ENCODE data around the gene MYEOV. TPM values are rescaled to one million over a fixed set of nuclear protein-coding genes. Genes with fewer than 3 reads are reported as not detected.

The MYEOV gene
- total and polyA plus RNA-seq, 4 experiments from 2014 or later: not detected

DNA sequence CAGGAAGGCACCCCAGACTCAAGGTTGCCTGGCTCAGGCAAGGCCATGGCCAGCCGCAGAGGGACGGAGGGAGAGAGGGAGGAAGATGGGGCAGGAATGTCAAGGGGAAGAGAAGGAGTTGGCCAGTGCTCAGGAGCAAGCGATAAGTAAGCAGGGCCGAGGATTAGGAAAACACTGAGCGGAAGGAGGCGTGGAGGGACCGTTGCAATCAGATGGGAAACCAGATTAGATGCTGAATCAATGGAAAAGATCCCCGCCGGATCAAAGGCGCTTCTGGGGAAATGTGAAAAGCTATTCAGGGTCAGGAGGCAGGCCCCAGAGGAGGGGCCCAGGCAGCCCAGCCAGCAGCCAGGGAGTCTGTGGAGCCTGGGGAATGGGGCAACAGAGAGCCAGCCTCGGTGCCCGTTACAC is 26.6 kb upstream of the MYEOV start:
- Mint-ChIP-seq H3K27ac (peak overlapping the region in 1 of 7 donors; percentile 0), H3K27me3 (peaks cover 1 to 4% of the 10 kb centered on the region in 2 donors), H3K4me3 (no peak overlapping the region), H3K36me3 (no peaks in the 10 kb centered on the region), H3K9me3 (peaks cover 0 to 6% (median 0%) of the 10 kb centered on the region in 8 donors), H3K4me1 (peaks cover 0 to 3% (median 0%) of the 10 kb centered on the region in 4 donors)
- H3K36me3 ChIP-seq (ENCODE audit: insufficient read depth, low read length): no peaks in the 10 kb centered on the region
- intact Hi-C loops (cut with micrococcal nuclease): no loop called here
- no peak for DNase-seq
- CTCF ChIA-PET (ENCODE audit: partially characterized antibody): no interaction called here
- POLR2A ChIA-PET (ENCODE audit: partially characterized antibody): no interaction called here
- no peaks in the 10 kb centered on the region for H3K4me1 ChIP-seq (ENCODE audit: insufficient read depth, low read length)
- H3K27me3 ChIP-seq (ENCODE audit: insufficient read depth, low read length): no peaks in the 10 kb centered on the region
- H3K9me3 ChIP-seq (ENCODE audit: control insufficient read depth in 1 of 2, low read length in 2 of 2): no peaks in the 10 kb centered on the region
- H3K27ac ChIP-seq (ENCODE audit: low read depth, low read length): no peak overlapping the region
- no peak overlapping the region for H3K4me3 ChIP-seq (ENCODE audit: low read length in 2 of 2)

DNA sequence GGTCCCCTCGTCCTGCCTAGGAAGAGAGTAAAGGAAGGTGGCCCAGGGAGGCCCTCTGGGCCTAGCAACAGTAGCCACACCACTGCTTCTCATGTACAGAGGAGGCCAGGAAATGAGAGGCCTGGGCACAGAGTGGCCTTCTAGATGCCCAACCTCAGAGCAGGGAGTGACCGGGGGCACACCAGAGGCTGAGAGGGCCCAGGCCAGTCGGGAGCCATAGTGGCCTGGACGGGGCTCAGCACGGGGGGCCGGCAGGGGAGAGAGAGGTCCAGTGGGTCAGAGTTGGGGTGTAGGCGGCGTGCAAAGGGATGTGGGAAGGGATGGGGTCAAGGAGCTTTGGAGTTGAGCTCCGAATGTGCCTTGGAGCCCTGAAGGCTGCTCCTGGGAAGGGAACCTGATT is 25.0 kb upstream of the MYEOV start:
- H3K4me1 Mint-ChIP-seq: peaks cover 0 to 3% (median 0%) of the 10 kb centered on the region in 4 donors
- no peaks in the 10 kb centered on the region for H3K36me3 Mint-ChIP-seq
- H3K9me3 Mint-ChIP-seq: no peaks in the 10 kb centered on the region
- Histone ChIP-seq H3K4me3 (ENCODE audit: low read length in 2 of 2) (no peak overlapping the region), H3K9me3 (ENCODE audit: control insufficient read depth in 1 of 2, low read length in 2 of 2) (no peaks in the 10 kb centered on the region), H3K27me3 (ENCODE audit: insufficient read depth, low read length) (no peaks in the 10 kb centered on the region), H3K27ac (ENCODE audit: low read depth, low read length) (no peak overlapping the region), H3K4me1 (ENCODE audit: insufficient read depth, low read length) (no peaks in the 10 kb centered on the region), H3K36me3 (ENCODE audit: insufficient read depth, low read length) (no peaks in the 10 kb centered on the region)
- POLR2A ChIA-PET (ENCODE audit: partially characterized antibody): no interaction called here
- DNase-seq: no peak
- intact Hi-C loops (cut with micrococcal nuclease): no loop called here
- CTCF ChIA-PET (ENCODE audit: partially characterized antibody): no interaction called here
- H3K4me3 Mint-ChIP-seq: no peak overlapping the region
- peaks cover 0 to 4% of the 10 kb centered on the region in 2 donors for H3K27me3 Mint-ChIP-seq
- no peak overlapping the region for H3K27ac Mint-ChIP-seq

DNA sequence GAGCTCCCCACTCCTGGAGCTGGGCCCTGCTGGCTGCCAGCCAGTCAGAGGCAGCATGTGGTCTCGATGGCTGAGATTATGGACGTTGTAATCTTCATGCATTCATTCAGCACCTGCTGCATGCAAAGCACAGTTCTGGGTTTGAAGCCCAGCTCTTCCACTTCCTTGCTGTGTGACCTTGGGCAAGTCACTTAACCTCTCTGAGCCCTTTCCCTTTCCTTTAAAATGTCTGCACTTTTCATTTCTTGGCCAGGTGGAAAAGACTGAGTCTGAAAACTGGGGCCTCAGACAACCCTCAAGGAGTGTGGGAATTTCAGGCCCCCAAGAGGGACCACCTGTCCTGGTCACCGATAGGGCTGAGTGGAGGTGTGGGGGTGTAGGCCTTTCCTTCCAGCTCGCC is 24.6 kb upstream of the MYEOV start:
- no peak overlapping the region for H3K4me3 ChIP-seq (ENCODE audit: low read length in 2 of 2)
- Mint-ChIP-seq H3K27me3 (peaks cover 0 to 4% of the 10 kb centered on the region in 2 donors), H3K4me1 (peaks cover 0 to 3% (median 0%) of the 10 kb centered on the region in 4 donors), H3K27ac (no peak overlapping the region), H3K36me3 (no peaks in the 10 kb centered on the region), H3K4me3 (no peak overlapping the region), H3K9me3 (no peaks in the 10 kb centered on the region)
- no peaks in the 10 kb centered on the region for H3K4me1 ChIP-seq (ENCODE audit: insufficient read depth, low read length)
- H3K27me3 ChIP-seq (ENCODE audit: insufficient read depth, low read length): no peaks in the 10 kb centered on the region
- ChIA-PET CTCF (ENCODE audit: partially characterized antibody) (no interaction called here), POLR2A (ENCODE audit: partially characterized antibody) (no interaction called here)
- no peaks in the 10 kb centered on the region for H3K9me3 ChIP-seq (ENCODE audit: control insufficient read depth in 1 of 2, low read length in 2 of 2)
- DNase-seq: no peak
- no peak overlapping the region for H3K27ac ChIP-seq (ENCODE audit: low read depth, low read length)
- H3K36me3 ChIP-seq (ENCODE audit: insufficient read depth, low read length): no peaks in the 10 kb centered on the region
- intact Hi-C loops (cut with micrococcal nuclease): no loop called here

DNA sequence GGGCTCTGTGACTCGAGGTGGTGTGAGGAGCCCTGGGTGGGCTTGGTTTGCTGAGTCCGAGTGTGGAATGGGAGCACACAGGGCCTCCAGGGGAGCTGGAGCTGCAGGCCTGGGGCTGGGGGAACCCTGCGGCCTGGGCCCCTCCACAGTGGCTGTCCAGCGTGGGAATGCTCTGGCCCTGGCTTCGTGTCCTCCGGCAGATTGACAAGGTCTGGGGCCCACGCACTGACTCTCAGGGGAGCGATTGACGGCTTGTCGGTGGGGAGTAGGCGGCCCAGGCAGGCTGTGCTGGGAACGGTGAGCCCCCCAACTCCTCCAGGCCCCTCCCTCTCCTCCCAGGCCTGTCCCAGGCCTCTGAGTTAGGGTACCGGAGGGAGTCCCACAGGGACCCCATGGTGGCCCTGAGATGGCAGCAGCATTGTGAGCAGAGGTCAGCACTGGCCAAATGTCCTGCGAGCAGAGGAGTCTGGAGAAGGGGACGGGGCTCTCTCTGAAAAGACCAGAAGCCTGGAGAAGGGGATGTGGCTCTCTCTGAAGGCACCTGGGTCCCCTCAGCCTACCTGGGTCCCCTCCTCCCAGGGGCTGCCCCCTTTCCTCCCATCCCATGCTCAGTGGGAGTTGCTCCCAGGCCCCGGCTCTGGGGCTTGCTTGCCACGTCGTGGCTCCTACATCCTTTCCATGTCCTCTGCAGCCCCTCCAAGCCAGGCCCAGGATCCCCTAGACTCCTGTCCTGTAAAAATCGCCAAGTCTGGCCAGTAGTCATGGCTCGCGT is 23.8 kb upstream of the MYEOV start:
- no peaks in the 10 kb centered on the region for H3K36me3 ChIP-seq (ENCODE audit: insufficient read depth, low read length)
- CTCF ChIA-PET (ENCODE audit: partially characterized antibody): interaction anchor here (1.4 kb wide), 1 partner anchor 374 kb away, joined by 4 read pairs; no protein-coding TSS in a partner anchor
- DNase-seq: no peak

DNA sequence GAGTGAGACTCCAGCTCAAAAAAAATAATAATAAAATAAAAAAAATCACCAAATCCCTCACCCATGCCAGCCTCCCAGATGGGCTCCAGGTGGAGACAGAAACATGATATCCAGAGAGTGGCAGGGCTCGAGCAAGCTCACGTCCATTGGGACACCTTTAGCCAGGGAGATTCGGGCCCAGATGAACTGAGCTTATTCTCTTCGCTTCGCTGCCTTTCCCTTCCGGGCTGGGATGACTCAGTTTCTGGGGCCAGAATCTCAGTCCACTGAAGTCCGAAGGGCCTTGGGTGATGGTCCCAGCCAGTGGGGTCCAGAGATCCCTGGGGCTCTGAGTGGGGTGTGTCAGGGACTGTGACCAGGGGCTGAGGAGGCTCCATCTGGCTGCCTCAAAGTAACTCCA is 23.0 kb upstream of the MYEOV start:
- Mint-ChIP-seq H3K9me3 (peaks cover 0 to 2% (median 0%) of the 10 kb centered on the region in 8 donors), H3K36me3 (no peaks in the 10 kb centered on the region), H3K4me3 (no peak overlapping the region), H3K27me3 (peaks cover 0 to 4% of the 10 kb centered on the region in 2 donors), H3K27ac (no peak overlapping the region), H3K4me1 (peaks cover 0 to 3% (median 0%) of the 10 kb centered on the region in 4 donors)
- ChIA-PET CTCF (ENCODE audit: partially characterized antibody) (interaction anchor here (1.4 kb wide), 1 partner anchor 373 kb away, joined by 4 read pairs; no protein-coding TSS in a partner anchor), POLR2A (ENCODE audit: partially characterized antibody) (no interaction called here)
- DNase-seq: no peak
- H3K9me3 ChIP-seq (ENCODE audit: control insufficient read depth in 1 of 2, low read length in 2 of 2): no peaks in the 10 kb centered on the region
- H3K27me3 ChIP-seq (ENCODE audit: insufficient read depth, low read length): no peaks in the 10 kb centered on the region
- H3K27ac ChIP-seq (ENCODE audit: low read depth, low read length): no peak overlapping the region
- H3K4me1 ChIP-seq (ENCODE audit: insufficient read depth, low read length): no peaks in the 10 kb centered on the region
- no peak overlapping the region for H3K4me3 ChIP-seq (ENCODE audit: low read length in 2 of 2)
- H3K36me3 ChIP-seq (ENCODE audit: insufficient read depth, low read length): no peaks in the 10 kb centered on the region
- intact Hi-C loops (cut with micrococcal nuclease): no loop called here

More for the DNA sequence above, 23.8 kb upstream of the MYEOV start:
- Mint-ChIP-seq H3K36me3 (no peaks in the 10 kb centered on the region), H3K27me3 (peaks cover 0 to 4% of the 10 kb centered on the region in 2 donors), H3K27ac (no peak overlapping the region), H3K9me3 (peaks cover 0 to 2% (median 0%) of the 10 kb centered on the region in 8 donors), H3K4me3 (no peak overlapping the region), H3K4me1 (peaks cover 0 to 3% (median 0%) of the 10 kb centered on the region in 4 donors)
- intact Hi-C loops (cut with micrococcal nuclease): no loop called here
- POLR2A ChIA-PET (ENCODE audit: partially characterized antibody): no interaction called here
- no peak overlapping the region for H3K4me3 ChIP-seq (ENCODE audit: low read length in 2 of 2)
- no peaks in the 10 kb centered on the region for H3K9me3 ChIP-seq (ENCODE audit: control insufficient read depth in 1 of 2, low read length in 2 of 2)
- no peaks in the 10 kb centered on the region for H3K27me3 ChIP-seq (ENCODE audit: insufficient read depth, low read length)
- H3K27ac ChIP-seq (ENCODE audit: low read depth, low read length): no peak overlapping the region
- no peaks in the 10 kb centered on the region for H3K4me1 ChIP-seq (ENCODE audit: insufficient read depth, low read length)

DNA sequence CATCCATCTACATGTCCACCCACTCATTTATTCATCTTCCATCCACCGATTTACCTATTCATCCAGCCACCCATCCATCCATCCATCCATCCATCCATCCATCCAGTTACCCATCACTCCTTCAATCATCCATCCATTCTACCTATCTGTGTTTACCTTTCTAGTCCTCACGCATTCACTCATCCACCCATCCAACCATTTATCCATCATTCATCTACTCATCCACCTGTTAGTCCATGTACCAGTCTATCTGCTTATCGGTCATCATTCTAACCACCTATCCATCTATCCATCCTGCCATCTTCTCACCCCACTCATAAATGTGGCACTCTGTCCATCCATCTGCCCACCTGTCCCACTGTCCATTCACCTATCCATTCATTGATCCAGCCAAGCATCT is 21.9 kb upstream of the MYEOV start:
- H3K4me1 Mint-ChIP-seq: peaks cover 0 to 3% (median 0%) of the 10 kb centered on the region in 4 donors
- no peak overlapping the region for H3K4me3 ChIP-seq (ENCODE audit: low read length in 2 of 2)
- H3K9me3 Mint-ChIP-seq: peaks cover 0 to 2% (median 0%) of the 10 kb centered on the region in 8 donors
- H3K4me3 Mint-ChIP-seq: no peak overlapping the region
- H3K27me3 Mint-ChIP-seq: peaks cover 0 to 2% of the 10 kb centered on the region in 2 donors
- H3K27me3 ChIP-seq (ENCODE audit: insufficient read depth, low read length): no peaks in the 10 kb centered on the region
- no peak for DNase-seq
- H3K4me1 ChIP-seq (ENCODE audit: insufficient read depth, low read length): no peaks in the 10 kb centered on the region
- CTCF ChIA-PET (ENCODE audit: partially characterized antibody): no interaction called here
- H3K9me3 ChIP-seq (ENCODE audit: control insufficient read depth in 1 of 2, low read length in 2 of 2): no peaks in the 10 kb centered on the region
- H3K27ac Mint-ChIP-seq: peak overlapping the region in 2 of 7 donors; percentile 13 to 28
- no peaks in the 10 kb centered on the region for H3K36me3 Mint-ChIP-seq
- POLR2A ChIA-PET (ENCODE audit: partially characterized antibody): no interaction called here
- no peak overlapping the region for H3K27ac ChIP-seq (ENCODE audit: low read depth, low read length)
- intact Hi-C loops (cut with micrococcal nuclease): no loop called here
- H3K36me3 ChIP-seq (ENCODE audit: insufficient read depth, low read length): no peaks in the 10 kb centered on the region

DNA sequence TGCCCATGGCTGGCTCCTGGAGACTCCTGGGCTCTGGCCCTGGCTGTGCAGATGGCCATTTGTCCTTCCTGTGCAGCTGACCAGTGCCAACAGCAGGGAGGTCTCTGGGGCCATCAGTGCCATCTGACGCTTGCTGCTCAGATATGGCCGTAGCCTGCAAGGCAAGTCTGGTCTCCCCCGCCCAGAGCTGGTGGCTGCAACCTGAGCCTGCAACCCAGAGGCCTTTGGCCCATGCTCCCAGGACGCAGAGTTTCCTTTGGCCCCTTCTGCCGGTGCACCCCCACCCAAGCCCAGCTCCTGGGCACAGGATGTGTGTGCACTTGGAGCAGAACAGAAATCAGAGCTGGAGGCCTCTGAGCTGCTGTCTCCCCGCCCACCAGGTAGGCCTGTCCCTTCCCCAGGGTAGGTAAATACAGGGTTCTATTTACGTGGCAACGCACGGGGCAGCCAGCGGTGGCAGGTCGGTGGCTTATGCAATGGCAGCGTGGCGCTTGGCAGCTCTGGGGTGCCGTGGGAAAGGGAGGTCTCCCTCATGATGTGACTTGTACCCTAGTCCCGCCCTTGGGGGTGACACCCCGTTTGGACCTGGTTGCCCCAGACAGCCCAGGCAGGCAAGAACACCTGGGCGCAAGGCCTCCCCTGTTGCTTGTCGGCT is 21.0 kb upstream of the MYEOV start:
- no peak for DNase-seq
- POLR2A ChIA-PET (ENCODE audit: partially characterized antibody): no interaction called here

More for the DNA sequence above, 21.0 kb upstream of the MYEOV start:
- H3K27me3 ChIP-seq (ENCODE audit: insufficient read depth, low read length): no peaks in the 10 kb centered on the region
- H3K9me3 Mint-ChIP-seq: peaks cover 0 to 2% (median 0%) of the 10 kb centered on the region in 8 donors
- no peaks in the 10 kb centered on the region for H3K36me3 ChIP-seq (ENCODE audit: insufficient read depth, low read length)
- no peak overlapping the region for H3K4me3 ChIP-seq (ENCODE audit: low read length in 2 of 2)
- H3K4me3 Mint-ChIP-seq: no peak overlapping the region
- no peaks in the 10 kb centered on the region for H3K36me3 Mint-ChIP-seq
- H3K27ac Mint-ChIP-seq: no peak overlapping the region
- no peak overlapping the region for H3K27ac ChIP-seq (ENCODE audit: low read depth, low read length)
- intact Hi-C loops (cut with micrococcal nuclease): no loop called here
- H3K4me1 Mint-ChIP-seq: peaks cover 0 to 3% (median 0%) of the 10 kb centered on the region in 4 donors
- H3K9me3 ChIP-seq (ENCODE audit: control insufficient read depth in 1 of 2, low read length in 2 of 2): no peaks in the 10 kb centered on the region
- no peaks in the 10 kb centered on the region for H3K4me1 ChIP-seq (ENCODE audit: insufficient read depth, low read length)
- peaks cover 0 to 2% of the 10 kb centered on the region in 2 donors for H3K27me3 Mint-ChIP-seq
- CTCF ChIA-PET (ENCODE audit: partially characterized antibody): no interaction called here
